ENCODE data around the gene ACTG2. TPM values are rescaled to one million over a fixed set of nuclear protein-coding genes. Genes with fewer than 3 reads are reported as not detected.

Gene ACTG2
- total RNA-seq, 1 donor from 2014 or later, result 0.19 TPM

- Mint-ChIP-seq H3K36me3 (ENCODE audit: insufficient read depth) (no peaks in the 10 kb centered on the region), H3K27me3 (peaks cover 14% of the 10 kb centered on the region), H3K4me1 (ENCODE audit: low read depth) (no peaks in the 10 kb centered on the region), H3K4me3 (ENCODE audit: low read depth) (no peak overlapping the region), H3K27ac (no peak overlapping the region), H3K9me3 (ENCODE audit: low read depth) (no peaks in the 10 kb centered on the region)
- DNase-seq (ENCODE audit: low spot score, unreplicated experiment), result no peak
- no peak for TF ChIP-seq CTCF (IDR thresholded peaks at IDR 0.05; ENCODE audit: unreplicated experiment)
These were observed 4.4 kb upstream of the ACTG2 start for GRCh38 chr2:73888388-73888787.

GRCh38 chr2:73889206-73889605, 3.6 kb upstream of the ACTG2 start:
- Mint-ChIP-seq H3K4me3 (ENCODE audit: low read depth) (no peak overlapping the region), H3K9me3 (ENCODE audit: low read depth) (no peaks in the 10 kb centered on the region), H3K4me1 (ENCODE audit: low read depth) (no peaks in the 10 kb centered on the region), H3K36me3 (ENCODE audit: insufficient read depth) (no peaks in the 10 kb centered on the region), H3K27ac (no peak overlapping the region), H3K27me3 (peaks cover 14% of the 10 kb centered on the region)
- no peak for TF ChIP-seq CTCF (IDR thresholded peaks at IDR 0.05; ENCODE audit: unreplicated experiment)
- DNase-seq (ENCODE audit: low spot score, unreplicated experiment), result no peak

- peaks cover 14% of the 10 kb centered on the region for H3K27me3 Mint-ChIP-seq
- DNase-seq (ENCODE audit: low spot score, unreplicated experiment), result no peak
- H3K4me3 Mint-ChIP-seq (ENCODE audit: low read depth), result no peak overlapping the region
- no peaks in the 10 kb centered on the region for H3K4me1 Mint-ChIP-seq (ENCODE audit: low read depth)
- no peak for TF ChIP-seq CTCF (IDR thresholded peaks at IDR 0.05; ENCODE audit: unreplicated experiment)
- H3K9me3 Mint-ChIP-seq (ENCODE audit: low read depth), result no peaks in the 10 kb centered on the region
- H3K27ac Mint-ChIP-seq, result no peak overlapping the region
- H3K36me3 Mint-ChIP-seq (ENCODE audit: insufficient read depth), result no peaks in the 10 kb centered on the region
These were observed 2.3 kb upstream of the ACTG2 start for GRCh38 chr2:73890301-73891092.

- TF ChIP-seq CTCF (IDR thresholded peaks at IDR 0.05; ENCODE audit: unreplicated experiment), result no peak
- no peak for DNase-seq (ENCODE audit: low spot score, unreplicated experiment)
- Mint-ChIP-seq H3K4me1 (ENCODE audit: low read depth) (no peaks in the 10 kb centered on the region), H3K36me3 (ENCODE audit: insufficient read depth) (no peaks in the 10 kb centered on the region), H3K27me3 (peaks cover 8% of the 10 kb centered on the region), H3K27ac (no peak overlapping the region), H3K9me3 (ENCODE audit: low read depth) (no peaks in the 10 kb centered on the region), H3K4me3 (ENCODE audit: low read depth) (no peak overlapping the region)
These were observed 1.4 kb upstream of the ACTG2 start for GRCh38 chr2:73891276-73891901.

- TF ChIP-seq CTCF (IDR thresholded peaks at IDR 0.05; ENCODE audit: unreplicated experiment), result no peak
- Mint-ChIP-seq H3K27ac (no peak overlapping the region), H3K36me3 (ENCODE audit: insufficient read depth) (no peaks in the 10 kb centered on the region), H3K9me3 (ENCODE audit: low read depth) (no peaks in the 10 kb centered on the region), H3K4me3 (ENCODE audit: low read depth) (no peak overlapping the region), H3K27me3 (peaks cover 9% of the 10 kb centered on the region), H3K4me1 (ENCODE audit: low read depth) (peaks cover 1% of the 10 kb centered on the region)
- no peak for DNase-seq (ENCODE audit: low spot score, unreplicated experiment)
These were observed 1.1 kb downstream of the ACTG2 start for GRCh38 chr2:73893764-73894474.
